DND-41 (cell line): ENCODE measurements around the gene SPPL3.

Experiments
- ATAC-seq: fragments of 200-7000 bp; cut with Tn5 transposase; 3 replicates; pipeline ENCODE4 v1.9.1; 2021; ENCODE audit warnings: low read depth; ENCODE audit not compliant: insufficient read depth
- DNase-seq: peaks from one replicate; pipeline ENCODE4 v3.0.0-alpha.2; 2020
- H2AFZ ChIP-seq: 2 replicates; pipeline ENCODE4 v1.6.0; 2012; ENCODE audit warnings: low read depth, low read length
- H3K27ac ChIP-seq: 2 replicates; pipeline ENCODE4 v1.5.1; 2012; ENCODE audit warnings: low read length, inconsistent platforms
- H3K27me3 ChIP-seq: fragments of 200-600 bp; sonication (generic); 2 replicates; pipeline ENCODE4 v1.6.0; 2012; ENCODE audit warnings: low read length, mild to moderate bottlenecking, inconsistent platforms; ENCODE audit not compliant: insufficient read depth, poor library complexity
- H3K36me3 ChIP-seq: 2 replicates; pipeline ENCODE4 v1.5.1; 2012; ENCODE audit warnings: low read length, inconsistent platforms; ENCODE audit not compliant: insufficient read depth
- H3K4me1 ChIP-seq: 2 replicates; pipeline ENCODE4 v1.5.1; 2012; ENCODE audit warnings: mild to moderate bottlenecking, low read length; ENCODE audit not compliant: insufficient read depth
- H3K4me2 ChIP-seq: 2 replicates; pipeline ENCODE4 v1.6.0; 2012; ENCODE audit warnings: mild to moderate bottlenecking, moderate library complexity, low read length, inconsistent platforms; ENCODE audit not compliant: insufficient read depth
- H3K4me3 ChIP-seq, 2 experiments: fragments of 200-600 bp in 1 of 2; shearing (Covaris generic) in 1 of 2; 2 replicates each; pipeline ENCODE4 v1.5.1; 2012 to 2016; ENCODE audit warnings: inconsistent platforms in 2 of 2, low read length in 2 of 2, mild to moderate bottlenecking in 2 of 2, low read depth in 1 of 2, moderate library complexity in 1 of 2
- H3K79me2 ChIP-seq: 2 replicates; pipeline ENCODE4 v1.6.0; 2012; ENCODE audit warnings: low read length, inconsistent platforms; ENCODE audit not compliant: insufficient read depth
- H3K9ac ChIP-seq: 2 replicates; pipeline ENCODE4 v1.6.0; 2012; ENCODE audit warnings: low read depth, mild to moderate bottlenecking, inconsistent platforms, low read length, moderate library complexity
- H3K9me3 ChIP-seq: 2 replicates; pipeline ENCODE4 v1.5.1; 2012; ENCODE audit warnings: low read length, moderate library complexity, mild to moderate bottlenecking, inconsistent platforms; ENCODE audit not compliant: insufficient read depth, severe bottlenecking
- H4K20me1 ChIP-seq: 2 replicates; pipeline ENCODE4 v1.6.0; 2012; ENCODE audit warnings: low read length; ENCODE audit not compliant: insufficient read depth
- EZH2 ChIP-seq: IDR thresholded peaks from 3 replicates; pipeline ENCODE4 v1.6.1; 2012; ENCODE audit warnings: borderline replicate concordance, low read depth, mild to moderate bottlenecking, moderate library complexity, low read length, inconsistent platforms; ENCODE audit not compliant: severe bottlenecking
- TF ChIP-seq, protein P1 (sequence below): IDR thresholded peaks from 2 replicates; pipeline ENCODE4 v1.5.1; 2012; ENCODE audit warnings: borderline replicate concordance, low read length, moderate library complexity, mild to moderate bottlenecking; ENCODE audit not compliant: poor library complexity, severe bottlenecking; ENCODE audit errors: extremely low read depth

The SPPL3 gene

DNA sequence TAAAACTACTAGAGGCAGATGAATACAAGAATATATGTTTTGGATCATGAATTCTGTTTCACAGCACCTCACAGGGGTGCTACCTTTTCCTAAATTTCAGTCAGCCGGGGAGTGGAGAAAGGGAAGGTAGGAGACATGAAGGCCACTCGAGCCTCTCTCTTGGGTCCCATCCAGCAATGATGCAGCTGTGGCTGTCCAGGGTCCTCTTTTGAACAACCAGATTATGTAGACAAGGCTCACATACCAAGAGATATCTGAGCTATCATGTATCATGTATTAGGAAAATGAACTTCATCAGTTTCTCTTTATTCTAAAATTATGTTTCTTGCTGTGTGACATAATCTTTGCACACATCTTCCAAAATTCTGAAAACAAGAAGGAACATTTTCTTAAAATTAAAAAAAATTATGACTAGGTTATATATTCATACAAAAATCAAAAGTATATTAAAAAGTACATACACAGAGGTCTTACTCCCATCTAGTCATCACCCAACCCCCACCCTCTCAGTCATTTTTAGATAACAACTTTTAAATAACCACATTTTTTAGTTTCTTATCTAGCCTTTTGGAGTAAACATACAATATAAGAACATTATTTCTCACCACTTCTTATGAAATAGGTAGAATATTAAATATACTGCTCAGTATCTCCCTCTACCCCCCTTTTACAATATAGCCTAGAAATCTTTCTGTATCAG, 89.8 kb downstream of the SPPL3 start:
- no peak for ATAC-seq
- H3K4me1 ChIP-seq = no peaks in the 10 kb centered on the region
- H3K4me2 ChIP-seq = no peak overlapping the region

GRCh38 chr12:120813588-120814153, 90.5 kb downstream of the SPPL3 start:
- H3K4me3 ChIP-seq = no peak overlapping the region
- H4K20me1 ChIP-seq = peaks cover 18% of the 10 kb centered on the region
- no peak overlapping the region for H2AFZ ChIP-seq
- DNase-seq = no peak
- H3K4me1 ChIP-seq = no peaks in the 10 kb centered on the region
- no peaks in the 10 kb centered on the region for H3K9me3 ChIP-seq
- H3K9ac ChIP-seq = no peak overlapping the region
- ATAC-seq = no peak
- peaks cover 19% of the 10 kb centered on the region for H3K36me3 ChIP-seq
- H3K27me3 ChIP-seq = no peaks in the 10 kb centered on the region
- no peak overlapping the region for H3K27ac ChIP-seq
- peaks cover 59% of the 10 kb centered on the region for H3K79me2 ChIP-seq
- no peak overlapping the region for H3K4me2 ChIP-seq
- TF ChIP-seq, protein P1, sequence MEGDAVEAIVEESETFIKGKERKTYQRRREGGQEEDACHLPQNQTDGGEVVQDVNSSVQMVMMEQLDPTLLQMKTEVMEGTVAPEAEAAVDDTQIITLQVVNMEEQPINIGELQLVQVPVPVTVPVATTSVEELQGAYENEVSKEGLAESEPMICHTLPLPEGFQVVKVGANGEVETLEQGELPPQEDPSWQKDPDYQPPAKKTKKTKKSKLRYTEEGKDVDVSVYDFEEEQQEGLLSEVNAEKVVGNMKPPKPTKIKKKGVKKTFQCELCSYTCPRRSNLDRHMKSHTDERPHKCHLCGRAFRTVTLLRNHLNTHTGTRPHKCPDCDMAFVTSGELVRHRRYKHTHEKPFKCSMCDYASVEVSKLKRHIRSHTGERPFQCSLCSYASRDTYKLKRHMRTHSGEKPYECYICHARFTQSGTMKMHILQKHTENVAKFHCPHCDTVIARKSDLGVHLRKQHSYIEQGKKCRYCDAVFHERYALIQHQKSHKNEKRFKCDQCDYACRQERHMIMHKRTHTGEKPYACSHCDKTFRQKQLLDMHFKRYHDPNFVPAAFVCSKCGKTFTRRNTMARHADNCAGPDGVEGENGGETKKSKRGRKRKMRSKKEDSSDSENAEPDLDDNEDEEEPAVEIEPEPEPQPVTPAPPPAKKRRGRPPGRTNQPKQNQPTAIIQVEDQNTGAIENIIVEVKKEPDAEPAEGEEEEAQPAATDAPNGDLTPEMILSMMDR = no peak
- TF ChIP-seq EZH2 = no peak

More for the DNA sequence above, 89.8 kb downstream of the SPPL3 start:
- Histone ChIP-seq H3K27me3 (no peaks in the 10 kb centered on the region), H3K9me3 (no peaks in the 10 kb centered on the region), H3K9ac (no peak overlapping the region), H4K20me1 (peaks cover 18% of the 10 kb centered on the region), H3K4me3 (no peak overlapping the region), H2AFZ (no peak overlapping the region), H3K79me2 (peaks cover 65% of the 10 kb centered on the region), H3K36me3 (peaks cover 14% of the 10 kb centered on the region), H3K27ac (no peak overlapping the region)
- TF ChIP-seq EZH2 = no peak
- TF ChIP-seq, protein P1 = no peak
- no peak for DNase-seq

DNA sequence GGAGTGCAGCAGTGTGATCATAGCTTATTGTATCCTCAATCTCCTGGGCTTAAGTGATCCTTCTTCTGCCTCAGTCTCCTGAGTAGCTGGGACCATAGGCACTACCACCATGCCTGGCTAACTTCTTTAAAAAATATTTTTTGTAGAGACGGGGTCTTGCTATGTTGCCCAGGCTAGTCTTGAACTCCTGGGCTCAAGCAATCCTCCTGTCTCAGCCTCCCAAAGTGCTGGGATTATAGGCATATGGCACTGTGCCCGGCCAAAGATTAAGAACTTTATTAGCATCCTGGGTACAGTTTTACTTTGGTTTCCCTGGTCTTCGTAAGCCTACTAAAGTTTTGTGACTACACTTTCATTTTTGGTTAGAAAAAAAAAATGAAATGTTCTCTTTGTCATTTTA, 94.1 kb downstream of the SPPL3 start:
- no peak for DNase-seq
- Histone ChIP-seq H3K27me3 (no peaks in the 10 kb centered on the region), H3K4me3 (no peak overlapping the region), H3K4me2 (no peak overlapping the region), H3K4me1 (no peaks in the 10 kb centered on the region), H3K9ac (no peak overlapping the region), H3K27ac (no peak overlapping the region), H3K36me3 (peaks cover 23% of the 10 kb centered on the region), H2AFZ (no peak overlapping the region), H3K9me3 (no peaks in the 10 kb centered on the region), H4K20me1 (peaks cover 5% of the 10 kb centered on the region; the same call in 1 of the 2 replicates), H3K79me2 (peaks cover 32% of the 10 kb centered on the region)
- ATAC-seq = no peak
- TF ChIP-seq EZH2 = no peak
- TF ChIP-seq, protein P1 = no peak
